T47D (cell line): ENCODE results near the gene WT1.
A peak's percentile ranks its signal among the peaks of the same experiment; 100 is the strongest.

Experiments used
- DNase-seq, 2 experiments: peaks; one replicate each; pipeline versions ENCODE4 v3.0.0 to v3.0.0-alpha.2; 2011 to 2012; ENCODE audit warnings: low read depth in 1 of 2, low spot score in 1 of 2
- JUND ChIP-seq: IDR thresholded peaks from 2 replicates; pipeline ENCODE4 v1.6.1; 2012; ENCODE audit warnings: low read depth
- in situ Hi-C: cut with HindIII; loops from 2 replicates; pipeline ENCODE4 v1.10.0; 2016; ENCODE audit warnings: low sequenced_read_pairs, low pct_unique_long_range_greater_than_20kb

WT1 gene

DNA sequence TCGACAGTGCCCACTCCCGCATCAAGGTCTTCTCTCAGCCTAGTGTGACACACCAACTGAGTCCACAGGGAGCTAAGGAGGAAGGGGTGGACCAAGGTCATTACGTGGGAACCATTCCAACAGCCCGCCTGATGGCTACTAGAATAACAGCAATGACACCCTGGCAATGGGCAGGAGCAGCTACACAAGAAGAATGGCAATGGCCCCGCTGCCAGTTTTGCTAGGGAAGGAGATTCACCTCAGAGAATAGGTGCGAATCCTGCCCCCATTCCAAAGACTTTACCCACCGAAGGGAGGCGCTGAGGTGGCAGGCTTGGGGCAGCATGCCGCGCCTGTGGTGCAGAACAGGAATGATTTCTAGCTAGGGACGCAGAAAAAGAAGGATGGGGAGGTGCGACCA is 9.1 kb downstream of the WT1 start:
- no peak for DNase-seq
- in situ Hi-C loops = no loop called here
- TF ChIP-seq JUND = no peak

- DNase-seq = no peak
- no peak for TF ChIP-seq JUND
- in situ Hi-C loops = no loop called here
Observed at GRCh38 chr11:32425761-32426160, 9.6 kb downstream of the WT1 start.

DNA sequence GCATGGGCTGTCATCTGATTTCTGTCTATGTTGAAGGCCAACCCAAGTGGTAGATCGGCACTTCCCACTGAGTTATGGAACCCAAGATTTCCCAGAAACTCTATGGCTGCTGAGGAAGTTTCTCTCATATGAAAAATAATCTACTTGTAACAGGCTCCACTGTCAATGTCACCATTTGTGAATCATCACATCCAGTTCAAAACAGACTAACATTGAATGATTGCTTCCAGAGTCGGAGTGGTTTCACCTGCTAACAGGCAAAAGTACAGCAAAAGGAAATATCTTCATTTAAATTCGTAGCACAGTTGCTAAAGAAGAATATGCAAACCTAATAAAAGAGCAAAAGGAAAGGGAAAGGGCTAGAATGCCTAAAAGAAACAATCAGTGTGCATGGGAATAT is 12.8 kb downstream of the WT1 start:
- in situ Hi-C loops = no loop called here
- no peak for DNase-seq
- no peak for TF ChIP-seq JUND

- no peak for TF ChIP-seq JUND
- DNase-seq = no peak
- in situ Hi-C loops = no loop called here
Observed at GRCh38 chr11:32421992-32422391, 13.3 kb downstream of the WT1 start.

DNA sequence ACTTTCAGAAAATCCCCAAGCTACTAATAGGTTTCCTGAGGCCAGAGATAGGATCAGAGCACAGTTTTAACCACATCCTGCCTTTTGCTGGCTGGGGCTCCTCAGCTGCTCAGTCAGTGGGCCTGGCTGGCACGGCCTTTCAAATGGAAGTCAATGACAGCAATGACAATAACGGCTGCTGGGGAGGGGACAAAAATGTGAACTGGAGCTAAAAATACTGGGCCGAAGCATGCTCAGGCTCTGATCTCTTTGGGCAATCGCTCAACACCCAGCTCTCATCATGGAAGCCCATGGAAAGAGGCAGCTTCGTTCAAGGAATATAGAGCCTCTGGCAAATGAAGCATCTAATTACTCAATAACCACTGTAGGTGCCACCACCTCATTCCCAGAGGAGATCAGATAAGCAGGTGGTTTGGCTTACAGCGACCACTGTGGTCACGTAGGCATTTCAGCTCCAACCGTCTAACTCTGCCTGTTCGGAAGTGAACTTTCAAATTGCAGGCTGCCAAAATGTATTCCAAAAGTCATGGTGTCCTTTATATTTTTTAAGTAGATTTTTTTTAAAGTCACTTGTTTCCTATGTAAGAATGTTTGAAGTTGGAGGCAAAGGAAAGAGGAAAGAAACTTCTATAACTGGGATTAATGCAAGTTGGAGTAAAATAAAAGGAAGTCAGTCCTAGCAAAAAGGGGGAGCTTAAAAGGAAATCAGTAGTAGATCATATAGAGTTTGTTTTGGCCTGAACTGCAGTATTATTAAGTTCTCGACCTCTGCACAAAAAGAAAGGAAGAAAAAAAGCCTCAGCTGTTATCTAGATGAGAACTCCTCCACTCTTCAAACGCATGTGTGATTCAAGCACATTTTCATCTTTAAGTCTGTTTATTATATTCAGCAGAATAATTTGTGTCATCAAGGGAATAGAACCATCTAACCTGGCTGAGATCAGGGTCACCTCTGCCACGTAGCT is 14.1 kb downstream of the WT1 start:
- in situ Hi-C loops = no loop called here
- peak; percentile 71; the same call in 1 of the 2 replicates for TF ChIP-seq JUND
- peak in 1 of 2 experiments; percentile 99 for DNase-seq

DNA sequence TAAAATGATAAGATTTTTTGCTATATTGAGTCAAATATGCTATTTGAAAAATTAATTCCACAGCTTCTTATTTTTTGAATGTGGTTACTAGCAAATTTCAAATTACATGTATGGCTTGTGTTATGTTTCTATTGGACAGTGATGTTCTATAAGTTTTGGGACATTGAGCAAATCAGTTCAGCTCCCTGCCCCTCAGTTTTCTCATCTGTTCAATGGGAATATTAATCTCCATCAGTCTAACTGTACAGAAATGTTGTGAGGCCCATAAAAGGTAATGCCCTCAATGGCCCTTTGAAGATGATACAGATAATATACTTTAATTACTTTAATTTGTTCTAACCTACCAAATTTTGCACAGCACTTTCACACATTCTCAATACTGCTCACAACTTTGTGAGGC is 15.2 kb downstream of the WT1 start:
- in situ Hi-C loops = no loop called here
- DNase-seq = no peak
- no peak for TF ChIP-seq JUND

GRCh38 chr11:32418836-32419235 is 16.5 kb downstream of the WT1 start:
- in situ Hi-C loops = no loop called here
- no peak for DNase-seq
- TF ChIP-seq JUND = no peak

DNA sequence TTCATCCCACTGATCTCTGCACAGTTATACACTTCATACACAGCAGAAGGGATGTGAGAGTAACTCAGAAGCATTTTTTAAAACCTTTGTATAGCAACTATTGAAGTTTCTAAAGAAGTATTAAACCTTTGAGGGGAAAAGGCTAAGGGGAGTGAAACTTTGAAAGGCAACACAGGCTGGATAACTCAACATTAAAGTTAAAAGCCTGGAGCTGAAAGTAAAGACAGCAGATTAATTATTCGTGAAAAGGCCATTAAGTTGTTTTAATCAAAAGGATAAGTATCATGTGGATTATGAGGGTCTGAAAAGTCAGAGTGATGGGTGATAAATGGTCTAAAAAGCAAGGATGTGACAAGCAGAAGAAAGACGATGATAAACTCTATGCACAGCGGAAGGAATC is 17.5 kb downstream of the WT1 start:
- no peak for TF ChIP-seq JUND
- in situ Hi-C loops = no loop called here
- no peak for DNase-seq

DNA sequence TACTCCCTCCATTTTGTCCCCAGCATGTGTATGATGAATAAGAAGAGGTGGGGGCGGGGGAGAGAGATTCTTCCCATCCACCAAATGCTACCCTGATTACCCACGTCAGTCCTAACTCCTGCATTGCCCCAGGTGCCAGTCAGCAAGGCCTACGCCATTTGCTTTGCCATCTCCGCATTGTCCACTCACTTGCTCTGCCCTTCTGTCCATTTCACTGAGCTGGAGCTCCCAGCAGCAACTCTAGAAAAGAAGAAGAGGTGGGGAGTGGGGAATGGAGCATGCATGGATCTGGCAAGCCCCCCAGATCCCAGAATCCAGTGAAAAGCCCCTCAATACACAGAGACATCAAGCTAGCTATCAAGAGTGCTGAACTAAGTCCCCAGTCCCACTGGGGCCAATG is 19.0 kb downstream of the WT1 start:
- no peak for DNase-seq
- in situ Hi-C loops = no loop called here
- TF ChIP-seq JUND = no peak

- no peak for DNase-seq
- in situ Hi-C loops = no loop called here
- TF ChIP-seq JUND = no peak
Observed at GRCh38 chr11:32414925-32415324, 20.4 kb downstream of the WT1 start.

GRCh38 chr11:32411942-32412615 is 23.3 kb downstream of the WT1 start:
- in situ Hi-C loops = no loop called here
- TF ChIP-seq JUND = no peak
- no peak for DNase-seq

- no peak for TF ChIP-seq JUND
- no peak for DNase-seq
- in situ Hi-C loops = no loop called here
Observed at GRCh38 chr11:32405592-32405991, 29.7 kb downstream of the WT1 start.

GRCh38 chr11:32402836-32403235 is 32.5 kb downstream of the WT1 start:
- in situ Hi-C loops = no loop called here
- TF ChIP-seq JUND = no peak

More at GRCh38 chr11:32402836-32403235, 32.5 kb downstream of the WT1 start:
- DNase-seq = no peak
